Activated T-helper 1 cell treated with Interleukin-2 at 50 U/mL for 16 hours (primary cell): ENCODE data around the gene C20orf173.

Experiments used
- DNase-seq: peaks from one replicate; pipeline ENCODE4 v3.0.0-alpha.2; 2020; ENCODE audit warnings: low read depth

C20orf173 gene

DNA sequence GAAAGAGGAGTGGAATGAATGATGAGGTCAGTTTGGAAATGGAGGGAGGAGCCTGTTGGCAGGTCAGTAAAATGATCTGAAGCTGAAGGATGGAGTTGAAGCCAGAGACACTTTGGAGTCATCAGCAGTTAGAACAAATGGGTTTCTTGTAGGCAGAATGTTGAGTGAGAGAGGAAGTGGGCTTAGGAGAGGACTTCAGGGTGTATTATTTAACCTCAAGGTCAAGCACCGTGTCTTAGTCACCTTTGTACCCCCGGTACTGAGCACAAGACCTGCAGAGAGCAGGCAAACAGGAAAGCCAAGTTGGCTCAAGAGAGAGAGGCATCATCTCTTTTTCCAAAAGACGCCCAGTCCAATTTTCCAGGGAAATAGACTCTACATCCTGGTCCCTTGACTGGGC lies 23.3 kb downstream of the C20orf173 start:
- DNase-seq, result no peak

DNA sequence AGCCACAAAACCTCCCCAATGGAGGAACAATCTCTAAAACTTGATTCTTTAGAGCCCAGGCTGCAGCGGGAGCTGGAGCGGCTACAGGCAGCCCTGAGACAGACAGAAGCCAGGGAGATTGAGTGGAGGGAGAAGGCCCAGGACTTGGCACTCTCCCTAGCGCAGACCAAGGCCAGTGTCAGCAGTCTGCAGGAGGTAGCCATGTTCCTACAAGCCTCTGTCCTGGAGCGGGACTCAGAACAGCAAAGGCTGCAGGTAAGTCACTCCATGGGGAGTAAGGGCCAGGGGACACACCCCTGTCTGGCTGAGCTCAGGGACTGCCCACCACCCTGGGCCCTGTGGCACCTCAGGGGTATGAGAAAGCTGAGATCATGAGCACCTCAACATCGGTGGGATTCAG lies 24.7 kb downstream of the C20orf173 start:
- no peak for DNase-seq

DNA sequence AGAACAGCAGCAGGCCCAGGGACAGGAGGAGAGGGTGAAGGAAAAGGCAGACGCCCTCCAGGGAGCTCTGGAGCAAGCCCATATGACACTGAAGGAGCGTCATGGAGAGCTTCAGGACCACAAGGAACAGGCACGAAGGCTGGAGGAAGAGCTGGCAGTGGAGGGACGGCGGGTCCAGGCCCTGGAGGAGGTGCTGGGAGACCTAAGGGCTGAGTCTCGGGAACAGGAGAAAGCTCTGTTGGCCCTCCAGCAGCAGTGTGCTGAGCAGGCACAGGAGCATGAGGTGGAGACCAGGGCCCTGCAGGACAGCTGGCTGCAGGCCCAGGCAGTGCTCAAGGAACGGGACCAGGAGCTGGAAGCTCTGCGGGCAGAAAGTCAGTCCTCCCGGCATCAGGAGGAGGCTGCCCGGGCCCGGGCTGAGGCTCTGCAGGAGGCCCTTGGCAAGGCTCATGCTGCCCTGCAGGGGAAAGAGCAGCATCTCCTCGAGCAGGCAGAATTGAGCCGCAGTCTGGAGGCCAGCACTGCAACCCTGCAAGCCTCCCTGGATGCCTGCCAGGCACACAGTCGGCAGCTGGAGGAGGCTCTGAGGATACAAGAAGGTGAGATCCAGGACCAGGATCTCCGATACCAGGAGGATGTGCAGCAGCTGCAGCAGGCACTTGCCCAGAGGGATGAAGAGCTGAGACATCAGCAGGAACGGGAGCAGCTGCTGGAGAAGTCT lies 25.5 kb downstream of the C20orf173 start:
- DNase-seq, result no peak

DNA sequence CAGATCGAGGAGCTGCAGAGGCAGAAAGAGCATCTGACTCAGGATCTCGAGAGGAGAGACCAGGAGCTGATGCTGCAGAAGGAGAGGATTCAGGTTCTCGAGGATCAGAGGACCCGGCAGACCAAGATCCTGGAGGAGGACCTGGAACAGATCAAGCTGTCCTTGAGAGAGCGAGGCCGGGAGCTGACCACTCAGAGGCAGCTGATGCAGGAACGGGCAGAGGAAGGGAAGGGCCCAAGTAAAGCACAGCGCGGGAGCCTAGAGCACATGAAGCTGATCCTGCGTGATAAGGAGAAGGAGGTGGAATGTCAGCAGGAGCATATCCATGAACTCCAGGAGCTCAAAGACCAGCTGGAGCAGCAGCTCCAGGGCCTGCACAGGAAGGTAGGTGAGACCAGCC lies 26.2 kb downstream of the C20orf173 start:
- no peak for DNase-seq

DNA sequence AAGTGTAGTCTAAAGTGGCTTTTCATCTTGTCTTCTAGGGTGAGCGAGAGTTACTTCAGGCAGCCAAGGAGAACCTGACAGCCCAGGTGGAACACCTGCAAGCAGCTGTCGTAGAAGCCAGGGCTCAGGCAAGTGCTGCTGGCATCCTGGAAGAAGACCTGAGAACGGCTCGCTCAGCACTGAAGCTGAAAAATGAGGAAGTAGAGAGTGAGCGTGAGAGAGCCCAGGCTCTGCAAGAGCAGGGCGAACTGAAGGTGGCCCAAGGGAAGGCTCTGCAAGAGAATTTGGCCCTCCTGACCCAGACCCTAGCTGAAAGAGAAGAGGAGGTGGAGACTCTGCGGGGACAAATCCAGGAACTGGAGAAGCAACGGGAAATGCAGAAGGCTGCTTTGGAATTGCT lies 27.1 kb downstream of the C20orf173 start:
- no peak for DNase-seq

DNA sequence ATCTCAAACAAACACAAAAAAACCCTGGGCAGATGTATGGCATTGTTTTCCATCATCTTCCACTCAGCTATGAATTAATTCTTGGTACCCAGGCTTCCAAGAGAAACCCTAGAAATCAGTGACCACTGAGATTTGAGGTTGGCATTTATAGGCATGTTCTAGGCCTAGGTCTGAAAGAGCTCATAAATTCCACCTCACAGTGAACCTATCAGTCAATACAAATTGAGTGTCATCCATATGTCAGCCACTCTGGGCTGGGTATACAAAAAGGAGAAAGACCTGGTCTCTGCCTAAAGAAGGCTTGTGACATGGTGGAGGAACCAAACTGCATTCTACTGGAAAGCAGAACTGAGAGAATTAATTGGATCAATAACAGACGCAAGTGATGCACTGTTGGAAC lies 30.2 kb downstream of the C20orf173 start:
- no peak for DNase-seq

DNA sequence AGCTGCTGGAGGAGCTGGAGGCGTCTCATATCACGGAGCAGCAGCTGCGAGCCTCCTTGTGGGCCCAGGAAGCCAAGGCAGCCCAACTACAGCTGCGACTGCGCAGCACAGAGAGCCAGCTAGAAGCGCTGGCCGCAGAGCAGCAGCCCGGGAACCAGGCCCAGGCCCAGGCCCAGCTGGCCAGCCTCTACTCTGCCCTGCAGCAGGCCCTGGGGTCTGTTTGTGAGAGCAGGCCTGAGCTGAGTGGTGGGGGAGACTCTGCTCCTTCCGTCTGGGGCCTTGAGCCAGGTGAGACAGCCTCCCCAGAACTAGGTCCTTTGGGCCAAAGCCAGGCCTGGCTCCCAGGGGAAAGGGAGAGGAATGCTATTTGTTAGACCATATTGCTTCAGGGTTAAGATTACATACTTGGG lies 31.7 kb downstream of the C20orf173 start:
- no peak for DNase-seq

DNA sequence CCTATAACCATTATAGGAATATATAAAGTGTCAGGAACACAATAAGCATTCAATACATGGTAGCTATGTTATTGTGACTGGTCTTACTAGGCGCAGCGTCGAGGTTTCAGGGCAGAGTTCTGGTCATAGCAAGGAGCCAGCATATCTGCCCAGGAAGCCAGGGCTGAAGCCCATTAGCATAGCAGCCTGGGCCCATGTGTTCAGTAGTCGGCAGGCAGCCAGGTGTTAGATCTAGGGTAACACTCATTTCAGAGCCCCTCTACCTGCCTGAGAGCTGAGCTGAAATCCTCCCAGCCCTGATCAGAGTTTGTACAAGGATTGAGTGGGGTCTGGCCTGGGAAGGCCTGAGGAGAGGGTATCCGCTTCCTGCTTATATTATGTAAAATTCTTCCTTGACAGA lies 32.1 kb downstream of the C20orf173 start:
- no peak for DNase-seq

DNA sequence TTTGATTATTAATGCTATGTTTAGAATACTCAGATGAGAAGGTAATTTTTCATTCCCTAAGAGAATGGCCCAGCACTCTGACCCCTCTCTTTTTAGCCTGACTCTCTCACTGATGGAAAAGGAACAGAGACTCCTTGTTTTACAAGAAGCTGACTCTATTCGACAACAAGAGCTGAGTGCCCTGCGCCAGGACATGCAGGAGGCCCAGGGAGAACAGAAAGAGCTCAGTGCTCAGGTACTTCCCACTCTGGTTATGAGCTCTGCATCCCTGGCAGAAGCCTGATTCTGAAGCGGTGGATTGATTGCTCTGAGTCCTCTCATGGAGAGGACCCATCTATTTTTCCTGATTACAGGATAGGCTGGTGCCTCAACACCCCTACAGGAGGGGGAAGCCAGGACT lies 33.0 kb downstream of the C20orf173 start:
- DNase-seq, result no peak

DNA sequence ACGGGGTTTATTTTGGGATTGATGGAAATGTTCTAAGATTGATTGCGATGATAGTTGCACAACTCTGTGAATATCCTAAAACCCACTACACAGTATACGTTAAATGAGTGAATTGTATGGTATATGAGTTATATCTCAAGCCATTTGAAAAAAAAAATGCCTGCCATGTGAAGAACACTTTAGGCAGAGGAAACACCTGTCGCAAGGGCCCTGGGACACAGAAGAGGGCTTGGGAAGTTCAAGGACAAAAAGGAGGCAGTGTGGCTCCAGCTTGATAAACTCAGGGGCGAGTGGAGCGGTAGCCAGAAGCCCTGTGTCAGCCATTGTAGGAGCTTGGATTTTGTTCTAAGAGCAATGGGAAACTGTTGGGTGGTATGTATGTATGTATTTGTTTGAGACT lies 37.1 kb downstream of the C20orf173 start:
- DNase-seq, result no peak

DNA sequence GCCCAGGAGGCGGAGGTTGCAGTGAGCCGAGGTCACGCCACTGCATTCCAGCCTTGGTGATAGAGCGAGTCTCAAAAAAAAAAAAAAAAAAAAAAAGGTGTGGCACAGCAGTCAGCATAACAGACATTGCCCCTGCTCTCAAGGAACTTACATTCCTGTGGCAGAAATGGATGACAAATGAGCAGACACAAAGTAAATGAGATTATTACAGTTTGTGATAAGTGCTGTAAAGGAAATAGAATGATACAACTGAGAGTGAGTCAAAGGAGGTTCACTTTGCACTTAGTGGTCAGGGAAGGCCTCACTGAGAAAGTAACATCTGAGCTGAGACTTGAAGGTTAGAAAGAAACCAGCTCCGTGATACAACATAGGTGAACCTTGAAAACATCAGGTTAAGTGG lies 37.6 kb downstream of the C20orf173 start:
- DNase-seq, result no peak

DNA sequence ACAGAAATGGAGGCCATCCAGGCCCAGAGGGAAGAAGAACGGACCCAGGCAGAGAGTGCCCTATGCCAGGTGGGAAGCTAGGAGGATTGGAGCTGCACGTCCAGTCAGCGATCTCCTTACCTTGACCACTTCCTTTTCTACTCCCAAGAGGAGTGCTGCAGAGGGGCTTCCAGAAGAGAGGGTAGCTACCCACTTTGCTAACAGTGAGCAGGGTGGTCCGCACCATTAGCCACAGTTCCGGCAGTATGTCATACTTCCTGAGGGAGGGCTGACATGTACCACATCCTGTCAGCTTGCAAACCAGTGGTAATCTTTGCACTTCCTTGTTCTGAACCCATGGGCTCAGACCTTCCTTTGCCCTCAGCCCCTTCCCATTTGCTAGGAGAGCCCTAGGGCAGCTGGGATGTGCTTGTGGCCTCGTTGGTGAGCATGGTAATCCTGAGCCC lies 38.7 kb downstream of the C20orf173 start:
- peak; percentile 45 for DNase-seq

DNA sequence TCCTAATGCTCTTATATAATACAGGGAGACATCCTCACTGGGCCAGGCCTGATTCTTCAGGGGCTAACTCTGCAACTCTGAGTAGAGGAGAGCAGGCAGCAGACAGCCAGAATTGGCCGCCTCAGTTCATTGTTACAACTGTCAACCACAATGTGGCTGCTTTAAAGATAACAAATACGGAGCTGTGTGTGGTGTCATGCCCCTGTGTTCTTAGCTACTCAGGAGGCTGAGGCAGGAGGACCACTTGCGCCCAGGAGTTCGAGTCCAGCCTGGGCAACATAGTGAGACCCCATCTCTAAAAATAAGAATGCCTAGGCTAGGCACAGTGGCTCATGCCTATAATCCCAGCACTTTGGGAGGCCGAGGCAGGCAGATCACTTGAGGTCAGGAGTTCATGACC lies 39.7 kb downstream of the C20orf173 start:
- DNase-seq, result no peak

DNA sequence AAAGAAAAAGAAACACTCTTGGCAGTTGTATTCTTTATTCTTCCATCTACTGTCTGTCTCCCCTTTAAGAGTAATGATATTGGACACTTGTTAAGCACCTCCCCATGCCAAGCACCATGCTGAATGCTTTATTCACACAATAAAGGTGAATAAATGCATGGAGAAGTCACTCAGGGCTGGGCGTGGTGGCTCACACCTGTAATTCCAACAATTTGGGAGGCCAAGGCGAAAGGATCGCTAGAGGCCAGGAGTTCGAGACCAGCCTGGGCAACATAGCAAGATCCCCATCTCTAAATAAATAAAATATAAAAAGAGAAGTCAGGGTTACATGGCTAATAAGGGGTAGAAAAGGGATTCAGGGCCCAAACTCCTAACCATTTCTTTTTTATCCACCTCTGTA lies 42.0 kb downstream of the C20orf173 start:
- no peak for DNase-seq

DNA sequence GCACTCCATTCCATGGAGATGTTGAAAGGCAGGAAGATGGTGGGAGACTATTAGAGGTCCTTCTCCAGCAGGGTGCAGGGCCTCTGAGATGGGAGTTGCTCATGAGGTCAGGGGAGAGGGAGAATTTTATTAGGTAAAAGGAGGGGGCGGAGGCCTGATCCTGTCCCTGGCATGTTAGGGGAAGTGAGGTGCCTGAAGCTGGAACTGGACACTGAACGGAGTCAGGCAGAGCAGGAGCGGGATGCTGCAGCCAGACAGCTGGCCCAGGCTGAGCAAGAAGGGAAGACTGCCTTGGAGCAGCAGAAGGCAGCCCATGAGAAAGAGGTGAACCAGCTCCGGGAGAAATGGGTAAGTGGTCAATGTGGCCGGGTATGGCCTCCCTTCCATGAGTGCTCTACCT lies 49.7 kb downstream of the C20orf173 start:
- no peak for DNase-seq

DNA sequence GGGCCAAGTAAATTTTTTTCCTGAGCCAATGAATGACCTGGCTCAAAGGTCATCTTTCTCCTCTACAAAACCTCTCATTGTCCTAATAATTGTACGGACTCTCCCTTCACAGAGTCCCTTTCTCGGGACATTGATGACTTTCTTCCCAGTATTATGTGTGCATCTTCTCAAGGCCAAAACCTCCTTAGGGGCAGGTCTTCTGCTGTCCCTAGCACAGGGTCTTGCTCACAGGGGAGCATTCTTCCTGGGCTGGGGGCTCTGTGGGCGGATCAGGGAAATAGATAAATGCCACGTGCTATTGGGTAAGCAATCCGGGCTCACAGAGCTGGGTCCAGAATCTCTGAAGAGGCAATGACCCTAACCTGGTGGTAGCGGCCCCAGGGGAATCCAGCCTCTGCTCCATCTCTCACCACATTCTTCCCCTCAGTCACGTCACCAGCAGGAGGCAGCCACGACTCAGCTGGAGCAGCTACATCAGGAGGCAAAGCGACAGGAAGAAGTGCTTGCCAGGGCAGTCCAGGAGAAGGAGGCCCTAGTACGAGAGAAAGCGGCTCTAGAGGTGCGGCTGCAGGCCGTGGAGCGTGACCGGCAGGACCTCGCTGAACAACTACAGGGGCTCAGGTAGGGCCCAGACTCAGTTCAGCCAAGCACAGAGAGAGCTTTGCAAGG lies 50.5 kb downstream of the C20orf173 start:
- no peak for DNase-seq
